H9 (cell line): ENCODE results near the gene PI4KB. TPM values are rescaled to one million over a fixed set of nuclear protein-coding genes. Genes with fewer than 3 reads are reported as not detected.

Experiments used
- DNase-seq: peaks from one replicate; pipeline ENCODE4 v3.0.0-alpha.2; 2017
- H2AFZ ChIP-seq: one replicate; pipeline ENCODE4 v1.6.1; 2013; ENCODE audit warnings: mild to moderate bottlenecking, low read length, control low read depth, moderate library complexity
- H2AK5ac ChIP-seq: 2 replicates; pipeline ENCODE4 v1.6.1; 2013; ENCODE audit warnings: low read length, control low read depth, mixed read lengths; ENCODE audit not compliant: insufficient read length
- H2BK120ac ChIP-seq: one replicate; pipeline ENCODE4 v1.6.1; 2013; ENCODE audit warnings: low read depth, mild to moderate bottlenecking, low read length, control low read depth, inconsistent platforms; ENCODE audit not compliant: poor library complexity, severe bottlenecking
- H2BK12ac ChIP-seq: 2 replicates; pipeline ENCODE4 v1.6.1; 2013; ENCODE audit warnings: low read length, control low read depth, mixed read lengths, low read depth; ENCODE audit not compliant: insufficient read length
- H2BK15ac ChIP-seq: 2 replicates; pipeline ENCODE4 v1.6.1; 2013; ENCODE audit warnings: low read depth, low read length, control low read depth
- H2BK20ac ChIP-seq: one replicate; pipeline ENCODE4 v1.6.1; 2013; ENCODE audit warnings: low read depth, mild to moderate bottlenecking, low read length, control low read depth, inconsistent platforms; ENCODE audit not compliant: poor library complexity, severe bottlenecking
- H2BK5ac ChIP-seq: 2 replicates; pipeline ENCODE4 v1.6.1; 2013; ENCODE audit warnings: low read length, control low read depth, mixed read lengths; ENCODE audit not compliant: insufficient read length
- H3K14ac ChIP-seq: 2 replicates; pipeline ENCODE4 v1.6.1; 2013; ENCODE audit warnings: low read length, control low read depth; ENCODE audit not compliant: insufficient read depth
- H3K18ac ChIP-seq: 2 replicates; pipeline ENCODE4 v1.6.1; 2013; ENCODE audit warnings: low read depth, mild to moderate bottlenecking, mixed read lengths, low read length, control low read depth; ENCODE audit not compliant: insufficient read length
- H3K23ac ChIP-seq: 2 replicates; pipeline ENCODE4 v1.6.1; 2013; ENCODE audit warnings: low read length, control low read depth, mixed read lengths, low read depth; ENCODE audit not compliant: insufficient read length
- H3K23me2 ChIP-seq: 2 replicates; pipeline ENCODE4 v1.6.1; 2013; ENCODE audit warnings: low read depth, mild to moderate bottlenecking, mixed read lengths, low read length, control low read depth; ENCODE audit not compliant: insufficient read length, poor library complexity, severe bottlenecking
- H3K27ac ChIP-seq: 2 replicates; pipeline ENCODE4 v1.5.1; 2013; ENCODE audit warnings: low read length, control low read depth, mixed read lengths, low read depth; ENCODE audit not compliant: insufficient read length
- H3K27me3 ChIP-seq: 2 replicates; pipeline ENCODE4 v1.6.1; 2013; ENCODE audit warnings: low read length, control low read depth, inconsistent platforms; ENCODE audit not compliant: insufficient read depth
- H3K4ac ChIP-seq: 2 replicates; pipeline ENCODE4 v1.6.1; 2013; ENCODE audit warnings: low read depth, mild to moderate bottlenecking, control low read depth, inconsistent platforms, low read length, moderate library complexity
- H3K4me1 ChIP-seq: 2 replicates; pipeline ENCODE4 v1.6.1; 2013; ENCODE audit warnings: low read length, control low read depth, inconsistent platforms; ENCODE audit not compliant: insufficient read depth
- H3K4me2 ChIP-seq: 2 replicates; pipeline ENCODE4 v1.6.1; 2013; ENCODE audit warnings: low read length, control low read depth, mixed read lengths; ENCODE audit not compliant: insufficient read length, insufficient read depth
- H3K56ac ChIP-seq: 2 replicates; pipeline ENCODE4 v1.6.1; 2013; ENCODE audit warnings: low read depth, mild to moderate bottlenecking, mixed read lengths, low read length, control low read depth; ENCODE audit not compliant: insufficient read length
- H3K79me1 ChIP-seq: 2 replicates; pipeline ENCODE4 v1.6.1; 2013; ENCODE audit warnings: low read depth, mild to moderate bottlenecking, moderate library complexity, low read length, control low read depth, inconsistent platforms; ENCODE audit not compliant: insufficient read depth, poor library complexity, severe bottlenecking
- H3K79me2 ChIP-seq: 2 replicates; pipeline ENCODE4 v1.6.1; 2013; ENCODE audit warnings: low read length, control low read depth, inconsistent platforms; ENCODE audit not compliant: insufficient read depth
- H3K9ac ChIP-seq: 2 replicates; pipeline ENCODE4 v1.6.1; 2013; ENCODE audit warnings: low read length, control low read depth, mixed read lengths; ENCODE audit not compliant: insufficient read length; ENCODE audit errors: extremely low read depth
- H3K9me3 ChIP-seq: one replicate; pipeline ENCODE4 v1.6.1; 2013; ENCODE audit warnings: low read depth, low read length, inconsistent platforms; ENCODE audit not compliant: control insufficient read depth
- H3T11ph ChIP-seq: one replicate; pipeline ENCODE4 v1.6.1; 2013; ENCODE audit warnings: mild to moderate bottlenecking, low read length, control low read depth, inconsistent platforms
- H4K20me1 ChIP-seq: one replicate; pipeline ENCODE4 v1.6.1; 2013; ENCODE audit not compliant: control insufficient read depth, insufficient read length, insufficient read depth
- H4K5ac ChIP-seq: 2 replicates; pipeline ENCODE4 v1.6.1; 2013; ENCODE audit warnings: low read depth, mild to moderate bottlenecking, mixed read lengths, low read length, control low read depth; ENCODE audit not compliant: insufficient read length
- H4K8ac ChIP-seq: replicated peaks from 2 replicates; pipeline ENCODE4 v1.6.1; 2013; ENCODE audit warnings: low read length, control low read depth, mixed read lengths, low read depth; ENCODE audit not compliant: insufficient read length
- H4K91ac ChIP-seq: 2 replicates; pipeline ENCODE4 v1.6.1; 2013; ENCODE audit warnings: low read depth, mild to moderate bottlenecking, moderate library complexity, mixed read lengths, low read length, control low read depth; ENCODE audit not compliant: insufficient read length
- H3K27ac Mint-ChIP-seq, 3 experiments: 2 replicates in 2 of 3; 3 replicates in 1 of 3; pipeline ENCODE4 v1.8.0; 2020 to 2021; ENCODE audit warnings: mixed read lengths in 3 of 3, mild to moderate bottlenecking in 1 of 3, moderate library complexity in 1 of 3
- H3K27me3 Mint-ChIP-seq: 2 replicates; pipeline ENCODE4 v1.8.0; 2021; ENCODE audit warnings: low read depth, mild to moderate bottlenecking, moderate library complexity, mixed read lengths
- H3K36me3 Mint-ChIP-seq, 3 experiments: 2 replicates in 2 of 3; 3 replicates in 1 of 3; pipeline ENCODE4 v1.8.0; 2020 to 2021; ENCODE audit warnings: low read depth in 3 of 3, mixed read lengths in 3 of 3; ENCODE audit not compliant: insufficient read depth in 1 of 3
- H3K4me1 Mint-ChIP-seq, 2 experiments: 2 replicates each; pipeline ENCODE4 v1.8.0; 2020; ENCODE audit warnings: mixed read lengths in 2 of 2
- H3K4me3 Mint-ChIP-seq, 2 experiments: 2 replicates in 1 of 2; 3 replicates in 1 of 2; pipeline ENCODE4 v1.8.0; 2020 to 2021; ENCODE audit warnings: mild to moderate bottlenecking in 2 of 2, mixed read lengths in 2 of 2, moderate library complexity in 1 of 2
- H3K9me3 Mint-ChIP-seq, 2 experiments: 2 replicates in 1 of 2; 3 replicates in 1 of 2; pipeline ENCODE4 v1.8.0; 2020; ENCODE audit warnings: mild to moderate bottlenecking in 2 of 2, mixed read lengths in 2 of 2, moderate library complexity in 1 of 2
- WGBS: extraction: QIAGEN DNeasy Blood & Tissue Kit; methylation state at CpG from one replicate; pipeline ENCODE4 v1.1.7; 2013; ENCODE audit warnings: missing lambda C conversion rate, low lambda C conversion rate, mixed read lengths; ENCODE audit not compliant: insufficient read length; ENCODE audit errors: extremely low coverage; 5-methylcytosine and 5-hydroxymethylcytosine counted together
- total RNA-seq: library from RNA; stranded (reverse); gene quantifications from 2 replicates; pipeline ENCODE4 v1.2.1, GENCODE V29; 2021
- TF ChIP-seq, protein P1 (sequence below): fragments of 200-600 bp; sonication (generic); conservative IDR thresholded peaks from 3 replicates; pipeline ENCODE4 v1.8.0; 2021; ENCODE audit warnings: antibody characterized with exemption, mild to moderate bottlenecking

The PI4KB gene
- total RNA-seq, 1 experiment from 2014 or later: 39.1 TPM

DNA sequence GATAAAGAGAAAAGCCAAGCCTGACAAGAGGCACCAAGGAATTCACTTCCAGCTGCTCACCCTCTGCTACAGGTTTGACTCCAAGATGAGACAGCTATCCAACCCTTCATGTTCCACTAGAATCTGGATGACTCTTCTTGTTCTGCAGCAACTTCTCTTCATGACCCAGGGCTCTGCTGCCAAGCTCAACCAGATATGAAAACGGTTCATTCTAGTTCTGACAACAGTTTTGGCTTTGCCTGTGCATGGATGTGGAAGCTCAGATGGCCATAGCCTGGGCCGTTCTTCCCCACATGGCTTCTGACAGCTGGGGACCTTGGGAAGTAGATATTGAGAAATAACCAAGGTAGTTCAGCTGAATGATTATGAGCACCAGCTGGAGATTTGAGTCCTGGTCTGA lies 13.7 kb downstream of the PI4KB start:
- Histone ChIP-seq H2BK20ac (no peak overlapping the region), H4K91ac (no peak overlapping the region), H2BK5ac (no peak overlapping the region), H3K18ac (no peak overlapping the region), H2BK12ac (no peak overlapping the region), H3K56ac (no peak overlapping the region), H3K23ac (no peak overlapping the region), H3K14ac (no peak overlapping the region), H4K8ac (no peak overlapping the region), H4K20me1 (peaks cover 2% of the 10 kb centered on the region), H2BK120ac (no peak overlapping the region), H3T11ph (no peak overlapping the region), H3K79me2 (no peaks in the 10 kb centered on the region), H3K79me1 (no peaks in the 10 kb centered on the region), H4K5ac (no peak overlapping the region), H3K9ac (no peak overlapping the region), H3K27ac (no peak overlapping the region), H3K27me3 (no peaks in the 10 kb centered on the region), H2AK5ac (no peak overlapping the region), H3K23me2 (no peaks in the 10 kb centered on the region), H3K4ac (no peak overlapping the region), H3K9me3 (no peaks in the 10 kb centered on the region), H2BK15ac (no peak overlapping the region), H3K4me1 (0 out of 2 replicates have a peak, but pooled peaks cover 5% of the 10 kb centered on the region), H2AFZ (no peak overlapping the region), H3K4me2 (no peak overlapping the region)
- Mint-ChIP-seq H3K4me3 (no peak overlapping the region), H3K27ac (no peak overlapping the region), H3K27me3 (no peaks in the 10 kb centered on the region), H3K9me3 (no peaks in the 10 kb centered on the region), H3K4me1 (peaks cover 10 to 11% of the 10 kb centered on the region in 2 experiments), H3K36me3 (peaks cover 5 to 56% (median 30%) of the 10 kb centered on the region in 3 experiments)
- no CpG with 5 or more reads among the region's 2 CpGs for WGBS
- TF ChIP-seq, protein P1, sequence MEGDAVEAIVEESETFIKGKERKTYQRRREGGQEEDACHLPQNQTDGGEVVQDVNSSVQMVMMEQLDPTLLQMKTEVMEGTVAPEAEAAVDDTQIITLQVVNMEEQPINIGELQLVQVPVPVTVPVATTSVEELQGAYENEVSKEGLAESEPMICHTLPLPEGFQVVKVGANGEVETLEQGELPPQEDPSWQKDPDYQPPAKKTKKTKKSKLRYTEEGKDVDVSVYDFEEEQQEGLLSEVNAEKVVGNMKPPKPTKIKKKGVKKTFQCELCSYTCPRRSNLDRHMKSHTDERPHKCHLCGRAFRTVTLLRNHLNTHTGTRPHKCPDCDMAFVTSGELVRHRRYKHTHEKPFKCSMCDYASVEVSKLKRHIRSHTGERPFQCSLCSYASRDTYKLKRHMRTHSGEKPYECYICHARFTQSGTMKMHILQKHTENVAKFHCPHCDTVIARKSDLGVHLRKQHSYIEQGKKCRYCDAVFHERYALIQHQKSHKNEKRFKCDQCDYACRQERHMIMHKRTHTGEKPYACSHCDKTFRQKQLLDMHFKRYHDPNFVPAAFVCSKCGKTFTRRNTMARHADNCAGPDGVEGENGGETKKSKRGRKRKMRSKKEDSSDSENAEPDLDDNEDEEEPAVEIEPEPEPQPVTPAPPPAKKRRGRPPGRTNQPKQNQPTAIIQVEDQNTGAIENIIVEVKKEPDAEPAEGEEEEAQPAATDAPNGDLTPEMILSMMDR: no peak
- DNase-seq: no peak
